DMS79 (cell line): ENCODE results near the gene RHOA.

ENCODE experiments used
- DNase-seq: peaks from one replicate; lab custom pipeline; 2025; lab: John Stamatoyannopoulos, UW

RHOA gene

GRCh38 chr3:49411968-49412631 is at the start of gene RHOA, which contains the start of gene TCTA:
Gene RHOA, minus strand, starts transcription at chr3:49411976. Its CDS starts 36,387 bp downstream, at chr3:49375589.
Gene TCTA, plus strand, starts transcription at chr3:49412423. Its CDS starts 4 bp downstream, at chr3:49412427.
- peak; percentile 96 for DNase-seq

GRCh38 chr3:49460956-49461355 is 49.2 kb upstream of the RHOA start:
- no peak for DNase-seq

GRCh38 chr3:49460188-49460890 is 48.6 kb upstream of the RHOA start:
- no peak for DNase-seq

- no peak for DNase-seq
These were observed 44.7 kb upstream of the RHOA start for GRCh38 chr3:49456466-49456865.

- DNase-seq = no peak
These were observed 43.3 kb upstream of the RHOA start for GRCh38 chr3:49454898-49455681.

GRCh38 chr3:49454458-49454857 is 42.7 kb upstream of the RHOA start:
- DNase-seq = no peak

GRCh38 chr3:49453621-49454020 is 41.8 kb upstream of the RHOA start:
- no peak for DNase-seq

- DNase-seq = no peak
These were observed 33.6 kb upstream of the RHOA start for GRCh38 chr3:49445391-49445790.

GRCh38 chr3:49434731-49435130 is 23.0 kb upstream of the RHOA start:
- no peak for DNase-seq

- DNase-seq = no peak
These were observed 16.9 kb upstream of the RHOA start for GRCh38 chr3:49428752-49429080.

- no peak for DNase-seq
These were observed 15.8 kb upstream of the RHOA start for GRCh38 chr3:49427586-49427985.

GRCh38 chr3:49424816-49425215 is 13.0 kb upstream of the RHOA start:
- DNase-seq = no peak

- DNase-seq = no peak
These were observed 10.8 kb upstream of the RHOA start, which contains the start of gene AMT for GRCh38 chr3:49422379-49423248. Gene AMT, minus strand, starts transcription at chr3:49422473. Its CDS starts 23 bp downstream, at chr3:49422450.

GRCh38 chr3:49421890-49422378 is 10.2 kb upstream of the RHOA start:
- DNase-seq = no peak

GRCh38 chr3:49417516-49418120 is 5.8 kb upstream of the RHOA start:
- no peak for DNase-seq

- DNase-seq = no peak
These were observed 5.1 kb upstream of the RHOA start for GRCh38 chr3:49416867-49417266.

GRCh38 chr3:49415931-49416601 is 4.3 kb upstream of the RHOA start:
- DNase-seq = no peak

GRCh38 chr3:49414753-49415152 is 3.0 kb upstream of the RHOA start:
- DNase-seq = no peak

GRCh38 chr3:49413338-49413734 is 1.6 kb upstream of the RHOA start:
- DNase-seq = no peak

GRCh38 chr3:49412632-49413337 is 1.0 kb upstream of the RHOA start:
- DNase-seq = no peak
